Lower leg skin (tissue), 4 donors: ENCODE measurements around the gene CDH13. TPM values are rescaled to one million over a fixed set of nuclear protein-coding genes. Genes with fewer than 3 reads are reported as not detected.

ENCODE experiments used
- DNase-seq, 2 donors: peaks; one replicate each; pipeline ENCODE4 v3.0.0-alpha.2; 2019; ENCODE audit warnings: low spot score in 2 of 2
- H3K4me3 ChIP-seq: fragments of 200-600 bp; sonication (generic); 2 replicates; pipeline ENCODE4 v1.5.1; 2017; ENCODE audit warnings: mild to moderate bottlenecking, low read depth; ENCODE audit not compliant: poor library complexity, severe bottlenecking
- CTCF ChIP-seq, 3 donors: fragments of 450-650 bp; IDR thresholded peaks; one replicate each; pipeline ENCODE4 v1.5.1; 2016; ENCODE audit warnings: antibody characterized with exemption in 3 of 3, mild to moderate bottlenecking in 3 of 3, moderate library complexity in 2 of 3
- POLR2A ChIP-seq, 2 donors: fragments of 450-650 bp; IDR thresholded peaks; one replicate each; pipeline ENCODE4 v1.6.1; 2016 to 2017; ENCODE audit warnings: antibody characterized with exemption in 2 of 2, mild to moderate bottlenecking in 1 of 2, moderate library complexity in 1 of 2
- WGBS, 2 donors: methylation state at CpG; one replicate each; pipeline ENCODE4 v1.1.5; 2018; 5-methylcytosine and 5-hydroxymethylcytosine counted together
- intact Hi-C: fragments of 100-400 bp; cut with DNase I; formaldehyde crosslinking; loops from one replicate; pipeline ENCODE4 v1.15.0; 2023; ENCODE audit warnings: low total_unique reads
- total RNA-seq, 4 donors: library from RNA; depleted of rRNA; stranded (reverse); fragments of >200 nt; gene quantifications; one replicate each; pipeline ENCODE4 v1.1.0, GENCODE V29; 2016

The CDH13 gene
- total RNA-seq, 4 donors from 2014 or later = 102 to 246 (median 155) TPM

GRCh38 chr16:83738923-83739503, 1112.2 kb downstream of the CDH13 start:
- TF ChIP-seq CTCF (IDR thresholded peaks at IDR 0.05) (no peak), POLR2A (IDR thresholded peaks at IDR 0.05) (no peak)
- H3K4me3 ChIP-seq = no peak overlapping the region
- DNase-seq = no peak
- intact Hi-C loops = no loop called here
- WGBS, 2 donors = 91 to 92% methylated on average over 7 of the region's 7 CpGs

- DNase-seq = no peak
- no peak for TF ChIP-seq POLR2A (IDR thresholded peaks at IDR 0.05)
- intact Hi-C loops = no loop called here
- H3K4me3 ChIP-seq = no peak overlapping the region
- 84 to 89% methylated on average over 21 to 22 of the region's 22 CpGs for WGBS, 2 donors
Measured at GRCh38 chr16:83742124-83742899, 1115.5 kb downstream of the CDH13 start.

GRCh38 chr16:83743241-83743640, 1116.5 kb downstream of the CDH13 start:
- 83 to 89% methylated on average over 4 of the region's 4 CpGs for WGBS, 2 donors
- TF ChIP-seq POLR2A (IDR thresholded peaks at IDR 0.05) (no peak), CTCF (IDR thresholded peaks at IDR 0.05) (no peak)
- H3K4me3 ChIP-seq = no peak overlapping the region
- DNase-seq = no peak
- intact Hi-C loops = no loop called here

- 67 to 89% methylated on average over 6 of the region's 6 CpGs for WGBS, 2 donors
- no peak for DNase-seq
- no peak overlapping the region for H3K4me3 ChIP-seq
- intact Hi-C loops = no loop called here
- TF ChIP-seq POLR2A (IDR thresholded peaks at IDR 0.05) = no peak
- no peak for TF ChIP-seq CTCF (IDR thresholded peaks at IDR 0.05)
Measured at GRCh38 chr16:83743720-83744119, 1117.0 kb downstream of the CDH13 start.

GRCh38 chr16:83744441-83744981, 1117.7 kb downstream of the CDH13 start:
- DNase-seq = peak in 1 of 2 donors; percentile 63
- 48 to 53% methylated on average over 10 to 12 of the region's 12 CpGs for WGBS, 2 donors

More at GRCh38 chr16:83744441-83744981, 1117.7 kb downstream of the CDH13 start:
- intact Hi-C loops = no loop called here
- no peak overlapping the region for H3K4me3 ChIP-seq
- TF ChIP-seq CTCF (IDR thresholded peaks at IDR 0.05) (no peak), POLR2A (IDR thresholded peaks at IDR 0.05) (no peak)
